GM18508 (cell line): ENCODE data around the gene AKAP8L.

Experiments used
- ATAC-seq: cut with Tn5 transposase; IDR thresholded peaks from one replicate; pipeline ENCODE4 v1.9.1; 2021; ENCODE audit warnings: moderate number of reproducible peaks; ENCODE audit not compliant: insufficient read depth, unreplicated experiment

The AKAP8L gene

DNA sequence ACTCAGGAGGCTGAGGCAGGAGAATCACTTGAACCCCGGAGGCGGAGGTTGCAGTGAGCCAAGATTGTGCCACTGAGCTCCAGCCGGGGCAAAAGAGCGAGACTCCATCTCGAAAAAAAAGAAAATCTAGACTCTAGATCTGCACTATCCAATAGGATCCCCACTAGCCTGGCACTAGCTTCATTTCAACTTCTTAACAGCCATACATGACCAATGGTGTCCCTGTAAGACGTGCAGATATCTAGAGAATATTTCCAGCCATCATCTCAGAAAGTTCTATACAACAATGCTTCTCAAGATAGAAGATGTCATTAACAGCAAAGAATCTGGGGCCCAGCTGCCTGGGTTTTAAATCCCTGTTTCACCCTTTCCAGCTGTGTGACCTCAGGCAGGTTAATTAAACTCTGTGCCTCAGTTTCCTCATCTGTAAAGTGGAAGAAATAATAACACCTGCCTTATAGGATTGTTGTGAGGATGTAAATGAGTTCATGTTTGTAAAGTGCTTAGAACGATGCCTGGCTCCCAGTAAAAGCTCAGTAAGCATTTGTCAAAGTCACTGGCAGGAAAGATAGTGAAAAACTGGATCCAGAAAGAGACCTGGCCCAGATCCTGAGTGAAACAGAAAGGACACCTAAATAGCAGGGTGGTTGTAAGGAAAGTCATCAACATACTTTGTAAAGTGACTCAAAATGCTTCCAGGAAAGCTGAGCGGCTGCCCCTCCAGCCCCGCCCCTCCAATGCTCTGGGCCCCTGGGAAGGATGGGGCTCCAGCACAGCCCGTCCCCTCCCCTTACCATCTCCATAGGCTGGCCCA, 17.4 kb upstream of the AKAP8L start:
- no peak for ATAC-seq

DNA sequence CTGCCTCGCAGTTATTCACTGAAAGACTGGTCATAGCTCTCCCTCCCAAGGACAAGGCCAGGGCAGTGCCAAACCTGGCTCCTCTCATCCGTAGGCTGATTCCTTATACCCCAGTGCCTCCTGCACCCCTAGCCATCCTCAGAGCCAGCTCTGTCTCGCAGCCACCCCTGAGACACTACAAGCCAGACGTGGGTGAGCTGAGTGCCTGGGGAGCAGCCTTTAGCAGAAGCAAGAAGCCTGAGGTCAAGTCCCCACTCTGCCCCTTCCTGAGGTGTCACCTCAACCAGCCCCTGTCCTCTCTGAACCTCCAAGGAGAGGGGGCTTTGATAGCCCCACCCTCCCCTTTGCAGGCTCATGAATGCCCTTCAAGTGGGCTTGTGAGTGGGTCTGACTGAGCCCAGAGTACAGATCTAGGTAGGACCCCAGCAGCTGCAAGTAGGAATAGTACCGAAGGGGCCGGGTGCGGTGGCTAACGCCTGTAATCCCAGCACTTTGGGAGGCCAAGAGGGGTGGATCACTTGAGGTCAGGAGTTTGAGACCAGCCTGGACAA, 14.8 kb upstream of the AKAP8L start:
- no peak for ATAC-seq

DNA sequence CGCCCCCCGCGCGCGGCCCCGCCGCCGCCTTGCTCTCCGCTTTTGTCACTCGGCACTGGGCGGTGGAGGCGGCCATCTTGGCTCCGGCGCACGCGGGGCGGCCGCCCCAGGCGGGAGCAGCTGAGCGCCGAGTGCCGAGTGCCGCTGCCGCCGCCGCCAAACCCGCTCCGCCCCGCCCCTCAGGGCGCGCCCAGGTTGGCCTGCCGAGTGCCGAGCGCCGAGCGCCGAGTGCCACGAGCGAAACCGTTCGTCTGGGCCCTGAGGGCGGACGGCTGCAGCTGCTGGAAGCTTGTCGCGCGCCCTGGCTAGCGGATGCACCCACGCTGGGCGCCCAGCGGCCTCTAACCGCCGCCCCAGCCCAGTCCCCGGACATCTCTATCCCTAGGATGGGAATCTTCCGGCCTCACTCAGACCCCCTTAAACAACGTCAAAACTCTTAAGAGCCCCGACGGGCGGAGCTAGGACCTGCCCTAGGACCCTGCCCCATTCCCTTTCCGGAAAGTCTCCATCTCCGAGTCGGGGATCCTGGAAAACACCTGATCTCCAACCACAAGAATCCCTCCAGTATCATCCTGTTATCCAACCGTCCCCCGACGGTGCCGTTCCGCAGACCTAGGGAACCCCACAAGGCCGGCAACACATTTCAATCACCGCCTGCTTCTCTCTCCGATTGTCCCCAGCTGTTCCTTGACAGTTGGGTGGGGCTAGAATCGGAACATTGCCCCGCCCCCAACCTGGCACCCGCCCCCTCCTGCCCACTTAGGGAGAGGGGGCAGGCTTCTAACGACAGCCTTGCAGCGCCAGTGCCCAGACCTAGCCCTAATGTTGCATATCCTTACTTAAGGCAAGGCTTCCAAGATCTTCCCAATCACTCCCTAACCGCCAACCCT, 14.1 kb upstream of the AKAP8L start:
- no peak for ATAC-seq

DNA sequence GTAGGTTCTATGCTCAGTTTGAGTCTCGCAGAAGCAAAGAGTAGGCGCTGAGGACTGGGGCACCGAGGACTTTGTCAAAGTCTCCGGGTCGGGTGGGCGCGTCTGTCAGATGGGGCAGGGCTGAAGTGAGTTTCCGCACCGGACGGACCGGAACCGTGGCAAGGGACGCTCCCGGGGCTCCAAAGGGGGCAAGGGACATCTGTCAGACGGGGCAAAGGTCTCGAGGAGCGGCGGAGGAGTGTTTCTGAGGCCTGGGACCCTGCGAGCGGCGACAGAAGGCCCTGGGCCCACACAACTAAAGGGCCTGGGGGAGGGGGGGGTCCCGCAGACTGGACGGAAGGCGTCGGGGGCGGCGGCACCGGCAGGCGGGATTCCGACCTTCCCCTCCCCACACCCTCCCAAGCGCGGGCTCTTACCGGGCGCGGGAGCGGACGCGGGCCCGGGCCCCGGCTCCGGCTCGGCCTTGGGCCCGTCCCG, 13.3 kb upstream of the AKAP8L start:
- ATAC-seq, result no peak

DNA sequence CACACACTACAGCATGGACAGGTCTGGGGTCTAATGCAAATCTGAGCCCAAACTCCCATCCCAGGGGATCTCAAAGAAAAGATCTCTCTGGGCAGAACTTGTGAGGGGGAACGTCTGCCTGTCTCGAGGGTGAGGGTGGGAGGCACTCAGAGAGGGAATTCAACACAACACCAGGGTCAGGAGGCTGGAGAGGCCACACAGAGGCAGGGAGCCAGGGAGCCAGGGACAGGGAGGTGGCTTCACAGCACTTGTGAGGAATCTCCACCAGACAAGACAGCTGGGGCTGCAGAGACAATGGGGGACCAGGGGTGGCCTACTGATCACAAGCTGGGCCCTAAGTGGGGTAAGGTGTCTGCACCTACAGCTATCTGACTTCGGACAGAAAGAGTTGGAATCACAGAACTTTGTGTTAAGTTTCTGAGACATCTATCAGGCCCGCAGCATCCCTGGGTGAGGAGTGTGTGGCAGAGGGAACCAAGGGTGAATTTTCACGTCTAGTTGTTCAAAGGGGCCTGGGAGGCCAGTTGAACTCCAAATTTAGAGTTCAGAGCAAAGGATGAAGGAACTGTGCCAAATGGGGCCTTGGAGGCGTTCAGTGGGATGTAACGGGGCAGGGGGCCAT, 12.7 kb upstream of the AKAP8L start:
- ATAC-seq, result no peak

DNA sequence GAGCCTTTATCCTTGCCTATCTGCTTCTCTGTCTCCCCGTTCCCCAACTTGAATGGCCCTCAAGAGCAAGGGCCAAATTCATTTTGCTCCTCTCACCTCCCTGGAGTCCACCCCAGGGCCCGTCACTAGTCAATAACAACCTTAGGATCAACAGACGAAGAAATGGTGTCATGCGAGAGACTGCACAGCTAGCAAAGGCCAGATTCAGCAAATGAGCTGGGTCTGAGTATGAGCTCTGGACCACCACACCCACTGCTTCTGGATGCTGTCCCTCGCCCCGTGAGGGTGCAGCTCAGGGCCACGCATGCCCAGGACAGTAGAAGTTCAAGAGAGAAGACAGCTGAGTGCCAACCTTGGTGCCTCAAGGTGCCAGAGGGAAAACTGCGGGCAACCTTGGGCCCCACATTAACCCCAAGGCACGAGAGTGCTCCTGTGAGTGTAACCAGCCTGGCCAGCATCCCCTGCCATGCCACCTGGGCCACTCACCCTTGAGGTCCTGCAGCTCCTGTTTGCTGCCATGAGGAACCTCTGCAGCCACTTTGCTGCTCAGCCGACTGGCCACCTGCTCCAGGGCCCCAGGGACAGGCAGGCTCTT, 11.8 kb upstream of the AKAP8L start:
- ATAC-seq, result no peak

DNA sequence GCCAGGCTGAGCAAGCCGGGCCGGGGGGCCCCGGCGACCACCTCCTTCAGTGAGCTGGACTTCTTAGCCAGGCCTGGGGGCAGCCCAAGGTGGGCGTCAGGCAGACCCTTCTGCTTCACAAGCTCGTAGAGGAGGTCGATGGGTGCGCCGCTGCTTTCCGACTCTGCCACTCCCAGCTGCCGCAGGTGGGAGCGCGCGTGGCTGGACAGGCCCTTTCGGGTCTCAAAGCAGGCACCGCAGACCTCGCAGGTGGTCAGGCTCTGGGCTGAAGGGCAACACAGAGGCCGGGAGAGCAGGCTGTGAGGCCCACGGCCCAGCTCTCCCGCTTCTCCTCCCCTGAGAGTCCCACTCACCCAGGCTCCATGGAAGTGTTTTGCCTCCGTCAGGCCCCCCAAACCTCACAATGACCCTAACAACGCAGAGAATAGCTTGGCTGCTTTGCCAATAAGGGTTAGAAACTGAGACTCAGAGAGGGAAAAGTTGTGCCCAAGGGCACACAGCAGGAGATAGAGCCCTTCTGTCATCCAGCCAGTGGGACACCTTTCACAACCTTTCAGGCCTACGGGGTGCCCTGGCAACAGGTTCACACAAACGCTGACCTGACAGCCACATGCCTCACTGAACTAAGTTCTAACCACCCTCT, 11.2 kb upstream of the AKAP8L start:
- no peak for ATAC-seq

DNA sequence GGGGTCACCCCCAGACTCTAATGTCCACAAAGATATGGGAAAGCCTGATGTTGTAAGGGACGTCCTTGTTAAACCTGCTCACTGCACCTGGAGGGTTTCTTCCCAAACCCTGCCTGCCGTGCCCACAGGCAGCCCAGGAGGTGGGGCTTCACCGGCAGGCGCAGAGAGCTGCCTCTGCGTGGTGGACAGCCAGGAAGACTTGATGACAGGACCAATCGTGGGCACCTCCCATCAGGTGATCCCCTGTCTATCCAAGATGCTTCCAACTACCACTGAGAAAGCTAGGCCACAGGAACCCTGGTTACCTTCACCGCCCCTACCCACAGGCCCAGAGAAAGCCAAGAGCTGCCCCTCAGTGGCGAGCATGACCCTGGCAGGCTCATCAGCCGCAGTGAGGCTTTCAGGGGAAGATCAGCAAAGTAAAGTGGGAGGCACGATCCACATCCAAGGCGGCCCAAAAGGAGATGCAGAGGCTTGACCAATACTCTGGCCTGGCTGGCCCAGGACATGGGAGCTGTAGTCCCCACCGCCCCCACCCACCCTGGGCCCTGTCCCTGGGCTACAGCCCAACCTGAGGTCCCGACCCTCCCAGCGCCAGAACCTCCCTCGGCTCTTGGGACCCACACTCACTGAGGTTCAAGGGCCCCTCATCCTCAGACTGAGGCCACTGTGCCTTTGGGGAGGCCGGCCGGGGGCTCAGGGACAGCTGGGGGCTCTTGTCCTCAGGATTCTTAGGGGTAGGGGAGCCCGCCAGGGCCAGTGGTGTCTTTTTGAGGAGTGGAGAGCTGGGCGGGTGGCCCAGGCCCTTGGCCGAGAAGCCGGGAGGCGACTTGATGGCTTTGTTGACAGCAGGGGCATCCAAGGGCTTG, 10.4 kb upstream of the AKAP8L start:
- ATAC-seq, result no peak

DNA sequence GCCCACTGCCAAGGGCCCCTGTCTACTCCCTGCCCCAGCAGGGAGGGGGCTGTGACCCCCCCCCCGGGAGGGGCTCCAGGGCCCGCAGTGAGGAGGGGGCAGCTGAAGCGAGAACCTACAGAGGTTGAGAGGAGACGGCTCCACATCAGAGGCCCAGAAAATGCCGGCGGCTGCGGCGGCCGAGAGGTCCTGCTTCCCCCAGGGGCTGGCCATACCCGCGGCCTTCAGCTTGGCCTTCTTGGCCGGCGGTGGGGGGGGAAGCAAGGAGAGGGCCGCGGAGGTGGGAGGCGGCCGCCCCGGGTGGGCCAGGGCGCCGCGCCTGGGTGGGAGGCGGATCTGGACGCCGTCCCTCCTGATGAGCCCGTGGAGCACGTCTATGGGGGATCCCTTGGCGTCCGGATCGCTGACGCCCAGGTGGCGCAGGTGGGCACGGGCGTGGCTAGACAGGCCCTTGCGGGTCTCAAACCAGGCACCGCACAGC, 9.2 kb upstream of the AKAP8L start:
- no peak for ATAC-seq

DNA sequence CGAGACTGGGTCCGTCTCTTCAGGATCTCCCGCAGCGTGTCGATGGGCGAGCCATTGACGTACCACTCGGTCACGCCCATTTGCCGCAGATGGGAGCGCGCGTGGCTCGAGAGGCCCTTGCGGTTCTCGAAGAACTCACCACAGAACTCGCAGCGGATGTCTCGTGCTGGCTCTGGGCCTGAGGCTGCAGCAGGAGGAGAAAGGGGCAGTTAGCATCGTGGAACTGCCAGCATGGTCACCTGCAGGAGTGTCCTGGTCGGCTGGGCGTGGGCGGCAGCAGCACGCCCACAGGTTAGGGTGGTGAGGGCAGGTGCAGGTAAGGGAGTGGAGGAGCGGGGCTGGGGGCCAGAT, 8.5 kb upstream of the AKAP8L start:
- ATAC-seq, result no peak

DNA sequence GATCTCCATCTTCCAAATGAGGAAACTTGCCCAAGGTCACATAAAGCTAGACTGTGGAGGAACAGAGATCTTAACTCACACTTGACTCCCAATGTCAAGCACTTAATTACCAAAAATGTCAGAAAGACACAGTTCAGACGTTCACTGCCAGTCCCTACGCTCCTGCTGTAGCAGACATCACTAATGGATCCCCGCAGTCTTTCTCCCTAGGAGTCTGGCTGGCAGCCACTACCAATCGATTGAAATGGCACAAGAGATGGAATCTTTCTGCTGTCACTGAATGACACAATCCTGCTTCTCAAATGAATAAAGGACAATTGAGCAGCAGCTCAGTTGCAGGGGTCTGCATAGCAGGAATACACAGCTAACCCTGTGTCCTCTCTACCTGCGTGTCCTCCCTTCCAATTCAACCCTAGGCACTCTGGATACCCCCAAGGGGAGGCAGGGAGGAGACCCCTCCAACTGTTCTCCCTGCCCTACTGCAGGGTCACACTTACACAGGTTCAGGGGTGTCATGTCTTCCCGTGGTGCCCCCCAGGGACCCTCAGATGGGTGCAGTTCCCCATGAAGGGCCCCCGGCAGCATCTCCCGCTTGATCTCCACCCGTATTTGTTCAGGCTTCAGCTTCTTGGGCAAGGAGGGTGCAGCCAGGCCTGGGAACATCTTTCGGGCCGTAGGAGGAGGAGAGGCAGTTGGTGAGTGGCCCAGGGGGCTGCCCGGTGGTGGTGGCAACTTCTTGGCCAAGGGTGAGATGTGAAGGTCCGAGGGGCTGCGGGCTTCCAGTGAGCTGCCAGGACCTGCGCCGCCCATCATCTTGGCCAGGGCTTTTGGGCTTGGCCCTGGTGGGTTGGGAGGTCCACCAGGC, 7.9 kb upstream of the AKAP8L start:
- no peak for ATAC-seq

DNA sequence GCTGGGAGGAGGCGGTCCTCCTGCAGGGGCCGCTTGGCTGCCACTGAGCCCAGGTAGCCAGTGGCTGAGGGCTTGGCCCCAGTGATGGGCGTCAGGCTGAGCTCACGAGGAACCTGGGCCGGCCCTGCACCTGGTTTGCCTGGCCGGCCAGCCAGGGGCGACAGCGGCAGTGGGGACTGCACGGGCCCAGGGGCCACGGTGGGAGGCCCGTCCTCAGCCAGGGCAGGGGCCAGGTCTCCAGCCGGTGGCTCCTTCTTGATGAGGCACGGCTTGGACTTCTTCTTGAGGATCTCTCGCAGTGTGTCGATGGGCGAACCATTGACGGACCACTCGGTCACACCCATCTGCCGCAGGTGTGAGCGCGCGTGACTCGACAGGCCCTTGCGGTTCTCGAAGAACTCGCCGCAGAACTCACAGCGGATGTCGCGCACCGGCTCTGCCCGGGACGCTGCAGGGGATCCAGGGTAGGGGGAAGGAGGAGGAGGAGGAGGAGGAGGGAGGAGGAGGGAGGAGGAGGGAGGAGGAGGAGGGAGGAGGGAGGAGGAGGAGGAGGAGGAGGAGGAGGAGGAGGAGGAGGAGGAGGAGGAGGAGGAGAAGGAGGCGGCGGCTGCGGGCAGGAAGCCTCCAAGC, 6.6 kb upstream of the AKAP8L start:
- no peak for ATAC-seq

DNA sequence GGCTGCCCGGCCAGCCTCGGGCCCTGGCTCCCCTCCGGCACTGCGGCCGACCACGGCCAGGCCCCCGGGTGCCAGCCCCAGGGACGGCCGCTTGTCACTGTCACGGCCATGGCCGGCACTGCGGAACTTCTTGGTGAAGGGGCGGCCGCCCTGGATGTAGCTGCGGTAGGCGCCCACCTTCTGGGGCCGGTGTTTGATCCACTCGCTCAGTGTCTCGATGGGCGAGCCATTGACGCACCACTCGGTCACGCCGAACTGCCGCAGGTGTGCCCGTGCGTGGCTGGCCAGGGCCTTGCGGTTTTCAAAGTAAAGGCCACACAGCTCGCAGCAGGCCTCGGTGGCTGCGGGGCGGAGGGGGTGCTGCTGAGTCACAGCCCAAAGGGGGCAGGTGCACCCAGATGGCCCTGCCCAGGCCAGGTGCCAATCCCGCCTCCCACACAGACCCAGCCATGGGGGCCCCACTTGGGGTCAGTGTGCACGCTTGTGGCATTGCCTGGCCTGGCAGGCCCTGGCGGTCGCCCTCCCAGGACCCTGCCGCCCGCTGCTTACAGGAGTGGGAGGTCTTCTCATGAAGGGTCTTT, 6.0 kb upstream of the AKAP8L start:
- no peak for ATAC-seq

DNA sequence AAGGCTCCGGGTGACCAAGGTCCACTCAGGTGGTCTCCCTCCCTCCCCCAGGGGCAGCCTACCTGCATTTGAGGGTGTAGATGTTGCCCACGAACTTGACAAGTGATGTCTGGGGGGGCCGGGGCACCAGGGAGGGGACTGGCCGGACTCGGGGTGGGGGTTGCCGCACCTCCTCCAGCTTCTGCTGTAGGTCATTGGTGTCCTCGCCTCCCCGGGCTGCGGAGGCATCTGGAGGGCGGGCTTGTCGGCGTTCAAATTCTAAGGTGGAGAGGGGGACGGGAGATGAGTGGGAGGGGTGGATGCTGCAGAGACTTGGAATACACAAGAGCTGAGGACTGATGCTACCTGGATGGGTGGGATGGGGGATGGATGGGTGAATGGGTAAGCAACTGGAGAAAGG, 5.3 kb upstream of the AKAP8L start:
- no peak for ATAC-seq

DNA sequence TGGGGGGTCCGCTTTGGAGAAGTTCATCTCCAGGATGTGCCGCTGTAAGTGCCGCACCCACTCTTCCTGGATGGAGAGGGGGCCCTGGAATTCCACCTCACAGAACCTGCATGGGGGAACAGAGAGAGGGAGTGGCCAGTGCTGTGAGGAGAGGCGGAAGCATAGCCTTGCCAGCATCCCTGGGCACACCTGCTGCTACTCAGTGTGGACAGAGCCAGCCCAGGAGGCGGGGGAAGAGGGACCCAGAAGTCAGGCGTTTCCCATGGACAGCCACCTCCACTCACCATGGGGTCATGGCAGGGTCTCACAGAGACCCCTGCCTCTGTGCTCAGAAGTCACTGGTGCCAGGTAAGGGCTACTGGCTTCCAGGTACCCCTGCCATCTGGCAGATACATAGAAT, 4.3 kb upstream of the AKAP8L start:
- ATAC-seq, result no peak

DNA sequence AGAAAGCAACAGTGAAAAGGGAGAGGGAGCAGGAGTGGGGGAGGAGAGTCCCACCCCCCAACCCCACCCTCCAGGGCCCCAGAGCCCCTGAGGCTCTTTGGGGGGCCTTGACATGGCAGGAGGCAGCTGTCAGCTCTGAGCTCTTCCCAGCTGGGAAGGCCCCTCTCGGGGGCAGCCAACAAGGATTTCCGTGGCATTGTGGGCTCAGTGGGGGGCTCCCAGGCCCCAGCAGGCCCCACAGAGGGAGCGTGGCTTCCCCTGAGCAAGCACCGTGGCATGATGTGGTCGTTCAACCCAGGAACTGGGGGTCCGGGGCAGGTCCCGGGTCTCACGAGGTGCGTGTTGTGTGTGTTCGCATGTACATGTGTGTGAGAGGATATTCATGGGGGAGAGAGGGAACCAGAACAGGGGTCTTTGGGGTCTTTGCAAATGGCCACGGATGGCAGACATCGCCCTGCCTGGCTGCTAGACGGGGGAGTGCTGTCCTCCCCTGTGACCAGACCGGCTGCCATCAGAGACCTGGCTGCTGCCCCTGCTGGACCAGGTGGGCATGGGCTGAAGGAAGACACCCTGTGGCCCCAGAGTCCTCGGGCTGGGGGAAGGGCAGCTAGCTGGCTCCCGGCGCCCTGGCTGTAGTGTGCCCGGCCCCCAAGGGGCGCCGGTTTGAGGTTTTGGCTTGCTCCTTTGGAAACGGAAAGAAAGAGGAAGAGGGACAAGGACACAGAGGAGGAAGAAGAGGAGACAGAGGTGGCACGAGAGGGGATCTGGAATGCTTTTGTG, 3.7 kb upstream of the AKAP8L start:
- no peak for ATAC-seq
